ENCODE results near the gene AFAP1L2. TPM values are rescaled to one million over a fixed set of nuclear protein-coding genes. Genes with fewer than 3 reads are reported as not detected.

The AFAP1L2 gene
- polyA plus RNA-seq, 3 donors = 0.01 to 0.43 TPM; not detected in 1

DNA sequence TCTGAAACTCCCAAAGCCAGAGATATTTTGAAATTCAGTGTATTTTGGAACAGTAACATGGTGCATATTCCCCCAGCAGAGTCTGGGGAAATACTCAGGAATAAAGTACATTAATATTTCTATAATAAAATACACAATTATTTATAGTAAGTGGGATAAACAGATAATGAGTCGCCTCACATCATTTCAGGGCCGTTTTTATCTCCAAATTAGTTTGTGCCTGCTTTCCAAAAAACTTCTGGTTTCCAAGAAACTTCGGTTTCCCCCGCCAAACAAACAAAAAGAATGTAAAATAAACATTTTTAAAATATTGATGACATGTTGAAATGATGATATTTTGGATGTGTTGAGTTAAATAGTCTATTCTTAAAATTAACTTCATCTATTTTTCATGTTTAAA is 48.2 kb downstream of the AFAP1L2 start:
- Histone ChIP-seq H3K36me3 (replicated peaks in 1 of 2; ENCODE audit: control insufficient read depth in 1 of 2, insufficient read depth in 2 of 2, low read length in 2 of 2) (no peaks in the 10 kb centered on the region), H2AFZ (ENCODE audit: insufficient read depth, low read depth, low read length, poor library complexity, severe bottlenecking) (no peak overlapping the region), H3K79me2 (ENCODE audit: insufficient read depth, low read length) (no peaks in the 10 kb centered on the region), H3K27me3 (ENCODE audit: control insufficient read depth in 2 of 2, insufficient read depth in 2 of 2, low read length in 2 of 2) (no peaks in the 10 kb centered on the region), H3K4me3 (replicated peaks in 1 of 3; ENCODE audit: low read depth in 2 of 3, low read length in 3 of 3) (no peak overlapping the region), H4K20me1 (ENCODE audit: insufficient read depth, low read length) (no peaks in the 10 kb centered on the region), H3K27ac (ENCODE audit: low read depth in 1 of 2, low read length in 2 of 2) (no peak overlapping the region), H3K9me3 (replicated peaks in 1 of 2; ENCODE audit: control insufficient read depth in 1 of 2, insufficient read depth in 1 of 2, low read length in 2 of 2) (no peaks in the 10 kb centered on the region), H3K4me1 (ENCODE audit: control insufficient read depth in 1 of 2, insufficient read depth in 2 of 2, low read length in 2 of 2) (no peaks in the 10 kb centered on the region), H3K4me2 (replicated peaks; ENCODE audit: extremely low read depth, low read length, poor library complexity, severe bottlenecking) (no peak overlapping the region), H3K9ac (ENCODE audit: insufficient read depth, low read length, poor library complexity, severe bottlenecking) (no peak overlapping the region)
- no CpG with 5 or more reads among the region's 4 CpGs for WGBS (ENCODE audit: insufficient coverage)
- TF ChIP-seq, protein P1, sequence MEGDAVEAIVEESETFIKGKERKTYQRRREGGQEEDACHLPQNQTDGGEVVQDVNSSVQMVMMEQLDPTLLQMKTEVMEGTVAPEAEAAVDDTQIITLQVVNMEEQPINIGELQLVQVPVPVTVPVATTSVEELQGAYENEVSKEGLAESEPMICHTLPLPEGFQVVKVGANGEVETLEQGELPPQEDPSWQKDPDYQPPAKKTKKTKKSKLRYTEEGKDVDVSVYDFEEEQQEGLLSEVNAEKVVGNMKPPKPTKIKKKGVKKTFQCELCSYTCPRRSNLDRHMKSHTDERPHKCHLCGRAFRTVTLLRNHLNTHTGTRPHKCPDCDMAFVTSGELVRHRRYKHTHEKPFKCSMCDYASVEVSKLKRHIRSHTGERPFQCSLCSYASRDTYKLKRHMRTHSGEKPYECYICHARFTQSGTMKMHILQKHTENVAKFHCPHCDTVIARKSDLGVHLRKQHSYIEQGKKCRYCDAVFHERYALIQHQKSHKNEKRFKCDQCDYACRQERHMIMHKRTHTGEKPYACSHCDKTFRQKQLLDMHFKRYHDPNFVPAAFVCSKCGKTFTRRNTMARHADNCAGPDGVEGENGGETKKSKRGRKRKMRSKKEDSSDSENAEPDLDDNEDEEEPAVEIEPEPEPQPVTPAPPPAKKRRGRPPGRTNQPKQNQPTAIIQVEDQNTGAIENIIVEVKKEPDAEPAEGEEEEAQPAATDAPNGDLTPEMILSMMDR (IDR thresholded peaks at IDR 0.05) = no peak
- H3K36me3 Mint-ChIP-seq = no peaks in the 10 kb centered on the region
- no peak for DNase-seq
- peaks cover 0 to 3% (median 0%) of the 10 kb centered on the region in 7 donors for H3K9me3 Mint-ChIP-seq
- no peak overlapping the region for H3K4me3 Mint-ChIP-seq
- no peak overlapping the region for H3K27ac Mint-ChIP-seq
- no peaks in the 10 kb centered on the region for H3K4me1 Mint-ChIP-seq
- H3K27me3 Mint-ChIP-seq (ENCODE audit: low read depth in 3 of 3) = peaks cover 0 to 5% (median 3%) of the 10 kb centered on the region in 3 donors
- intact Hi-C loops (cut with micrococcal nuclease) = no loop called here

DNA sequence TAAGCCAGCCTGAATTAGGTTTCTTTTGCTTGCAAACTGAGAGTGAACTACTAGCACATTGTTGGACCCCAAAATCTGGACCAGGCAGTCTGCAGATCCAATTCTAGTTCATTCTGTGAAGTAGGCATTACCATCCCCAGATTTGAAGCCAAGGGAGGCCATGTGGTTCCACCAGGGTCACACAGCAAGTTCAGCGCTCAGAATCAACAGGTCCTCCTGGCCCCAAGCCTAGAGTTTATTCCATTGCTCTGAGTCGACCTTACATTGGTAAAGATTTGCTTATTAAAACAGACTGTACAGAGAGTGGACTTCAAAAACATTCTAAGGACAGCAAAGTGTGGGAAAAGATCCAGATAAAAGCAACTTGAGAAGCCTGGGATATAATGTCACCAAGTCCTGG is 50.9 kb downstream of the AFAP1L2 start:
- Histone ChIP-seq H4K20me1 (ENCODE audit: insufficient read depth, low read length) (no peaks in the 10 kb centered on the region), H2AFZ (ENCODE audit: insufficient read depth, low read depth, low read length, poor library complexity, severe bottlenecking) (peak overlapping the region; percentile 41), H3K27ac (ENCODE audit: low read depth in 1 of 2, low read length in 2 of 2) (no peak overlapping the region), H3K4me2 (replicated peaks; ENCODE audit: extremely low read depth, low read length, poor library complexity, severe bottlenecking) (no peak overlapping the region), H3K36me3 (replicated peaks in 1 of 2; ENCODE audit: control insufficient read depth in 1 of 2, insufficient read depth in 2 of 2, low read length in 2 of 2) (no peaks in the 10 kb centered on the region), H3K27me3 (ENCODE audit: control insufficient read depth in 2 of 2, insufficient read depth in 2 of 2, low read length in 2 of 2) (no peaks in the 10 kb centered on the region), H3K4me3 (replicated peaks in 1 of 3; ENCODE audit: low read depth in 2 of 3, low read length in 3 of 3) (no peak overlapping the region), H3K9ac (ENCODE audit: insufficient read depth, low read length, poor library complexity, severe bottlenecking) (no peak overlapping the region), H3K79me2 (ENCODE audit: insufficient read depth, low read length) (no peaks in the 10 kb centered on the region), H3K4me1 (ENCODE audit: control insufficient read depth in 1 of 2, insufficient read depth in 2 of 2, low read length in 2 of 2) (no peaks in the 10 kb centered on the region), H3K9me3 (replicated peaks in 1 of 2; ENCODE audit: control insufficient read depth in 1 of 2, insufficient read depth in 1 of 2, low read length in 2 of 2) (no peaks in the 10 kb centered on the region)
- H3K36me3 Mint-ChIP-seq = no peaks in the 10 kb centered on the region
- no peaks in the 10 kb centered on the region for H3K4me1 Mint-ChIP-seq
- intact Hi-C loops (cut with micrococcal nuclease) = no loop called here
- WGBS (ENCODE audit: insufficient coverage) = no CpG with 5 or more reads among the region's 2 CpGs
- TF ChIP-seq, protein P1 (IDR thresholded peaks at IDR 0.05) = no peak
- DNase-seq = no peak
- H3K9me3 Mint-ChIP-seq = peaks cover 0 to 3% (median 0%) of the 10 kb centered on the region in 7 donors
- H3K4me3 Mint-ChIP-seq = no peak overlapping the region
- H3K27me3 Mint-ChIP-seq (ENCODE audit: low read depth in 3 of 3) = peaks cover 1 to 3% (median 2%) of the 10 kb centered on the region in 3 donors
- no peak overlapping the region for H3K27ac Mint-ChIP-seq
